GM10248 (cell line): ENCODE data around the gene STON2.

ENCODE experiments used
- CTCF ChIA-PET: fragments of 300-600 bp; sonication (Branson Sonifier 250); formaldehyde crosslinking; extraction: SDS; loops from one replicate; lab custom pipeline; 2021; ENCODE audit warnings: antibody characterized with exemption; lab: Yijun Ruan, JAX
- POLR2A ChIA-PET: fragments of 350-650 bp; sonication (Branson Sonifier 250); formaldehyde crosslinking; extraction: SDS; loops from one replicate; lab custom pipeline; 2020; ENCODE audit warnings: antibody characterized with exemption; lab: Yijun Ruan, JAX
- DNase-seq: peaks from one replicate; pipeline ENCODE4 v3.0.0; 2012; ENCODE audit errors: extremely low spot score
- CTCF ChIP-seq: IDR thresholded peaks from 2 replicates; pipeline ENCODE4 v1.5.1; 2012; ENCODE audit warnings: mild to moderate bottlenecking, low read depth; ENCODE audit errors: extremely low read depth, missing control alignments, control extremely low read depth

The STON2 gene

DNA sequence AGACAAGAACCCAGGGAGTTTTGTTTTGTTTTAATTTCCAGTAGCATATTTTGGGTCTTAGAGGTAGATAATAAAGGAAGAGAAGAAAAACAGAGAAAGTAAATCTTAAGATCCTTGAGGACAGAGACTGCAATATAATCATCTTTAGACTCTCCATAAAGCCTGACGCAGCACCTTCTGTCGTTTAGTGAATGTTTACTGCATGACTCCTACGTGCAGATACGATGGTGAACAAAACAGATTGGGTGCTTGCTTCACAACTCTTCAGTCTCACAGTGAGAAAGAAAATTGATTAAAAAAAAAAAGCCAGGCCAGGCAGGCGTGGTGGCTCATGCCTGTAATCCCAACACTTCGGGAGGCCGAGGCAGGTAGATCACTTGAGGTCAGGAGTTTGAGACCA, 86.9 kb downstream of the STON2 start:
- POLR2A ChIA-PET = no interaction called here
- TF ChIP-seq CTCF = no peak
- no peak for DNase-seq
- CTCF ChIA-PET = no interaction called here

- DNase-seq = no peak
- TF ChIP-seq CTCF = no peak
- ChIA-PET POLR2A (no interaction called here), CTCF (interaction anchor here (1.0 to 1.2 kb wide), 2 partner anchors 13 to 44 kb away, joined by 3 to 5 read pairs; no protein-coding TSS in a partner anchor)
These were observed 87.7 kb downstream of the STON2 start for GRCh38 chr14:81312289-81312876.

DNA sequence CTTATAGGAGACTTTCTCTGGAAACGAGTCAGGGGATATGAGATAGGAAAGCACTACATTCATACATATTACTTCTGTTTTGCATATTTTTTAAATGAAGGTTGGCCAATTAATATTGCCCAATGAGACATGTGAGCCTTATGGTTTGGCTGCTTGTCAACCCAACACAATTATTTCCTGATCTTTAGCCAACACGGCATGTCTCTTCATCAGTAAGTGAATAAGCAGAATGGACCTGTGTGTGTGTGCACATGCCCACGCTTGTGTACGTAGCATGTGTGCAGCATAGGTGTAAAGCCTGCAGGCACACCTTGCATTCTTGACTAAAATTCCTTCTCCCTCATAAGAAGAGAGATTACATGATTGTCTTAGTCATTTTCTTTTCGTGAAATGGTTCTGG, 88.3 kb downstream of the STON2 start:
- ChIA-PET POLR2A (no interaction called here), CTCF (interaction anchor here (1.0 to 1.2 kb wide), 2 partner anchors 12 to 44 kb away, joined by 3 to 5 read pairs; no protein-coding TSS in a partner anchor)
- no peak for TF ChIP-seq CTCF
- no peak for DNase-seq

- no peak for DNase-seq
- no peak for TF ChIP-seq CTCF
- ChIA-PET CTCF (no interaction called here), POLR2A (no interaction called here)
These were observed 89.0 kb downstream of the STON2 start for GRCh38 chr14:81311141-81311540.

DNA sequence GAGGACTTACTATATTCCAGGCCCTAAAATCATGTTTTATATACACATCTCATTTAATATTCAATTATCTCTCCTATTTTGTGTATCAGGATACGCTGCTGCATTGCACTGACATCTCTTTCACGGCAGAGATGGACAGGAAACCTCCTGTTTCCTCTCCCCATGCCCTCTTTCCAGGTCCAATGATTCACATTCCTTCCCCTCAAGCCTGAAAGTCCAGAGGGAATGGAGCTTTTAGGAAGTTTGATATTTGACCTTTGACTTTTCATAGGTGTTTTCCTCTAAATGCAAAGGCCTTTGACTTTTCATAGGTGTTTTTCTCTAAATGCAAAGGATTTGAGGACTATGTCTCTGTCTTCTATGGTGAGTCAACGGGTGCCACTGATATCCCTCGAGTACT, 89.5 kb downstream of the STON2 start:
- CTCF ChIA-PET = no interaction called here
- DNase-seq = no peak
- POLR2A ChIA-PET = interaction anchor here (0.5 kb wide), 1 partner anchor 90 kb away, joined by 4 read pairs; no protein-coding TSS in a partner anchor
- TF ChIP-seq CTCF = no peak

DNA sequence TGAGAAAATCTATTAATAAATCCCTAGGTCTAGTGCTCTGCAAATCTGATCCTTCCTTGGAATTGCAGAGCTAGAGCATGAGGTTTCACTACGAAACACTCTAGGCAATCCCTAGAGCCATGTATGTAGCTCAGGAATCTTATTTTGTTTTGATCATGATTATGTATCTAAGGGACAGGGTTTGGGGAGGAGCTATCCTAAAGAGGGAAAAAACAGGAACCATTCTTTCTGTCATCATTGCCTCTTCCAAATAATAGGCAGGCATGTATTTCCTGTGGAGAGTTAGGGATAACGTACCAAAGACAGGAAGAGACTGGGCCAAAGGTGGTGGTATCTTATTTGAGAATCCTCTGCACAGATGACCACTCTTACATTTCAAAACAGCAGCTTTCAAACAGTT, 90.6 kb downstream of the STON2 start:
- no peak for TF ChIP-seq CTCF
- no peak for DNase-seq
- CTCF ChIA-PET = no interaction called here
- POLR2A ChIA-PET = no interaction called here
